K562 (cell line): ENCODE results near the gene ERCC6L. TPM values are rescaled to one million over a fixed set of nuclear protein-coding genes. Genes with fewer than 3 reads are reported as not detected.

ENCODE experiments used
- BMI1 ChIP-seq: fragments of 150-350 bp; IDR thresholded peaks from 2 replicates; pipeline ENCODE4 v1.6.1; 2014; ENCODE audit warnings: low read length
- CAMTA2 ChIP-seq: fragments of 250-450 bp; sonication (Bioruptor Pico); conservative IDR thresholded peaks from 2 replicates; pipeline ENCODE4 v1.5.1; 2022
- ETS1 ChIP-seq: conservative IDR thresholded peaks from 2 replicates; pipeline ENCODE4 v1.6.1; 2011; ENCODE audit warnings: low read depth, mild to moderate bottlenecking, low read length; ENCODE audit not compliant: control insufficient read depth
- FOXA1 ChIP-seq: fragments of 450-650 bp; IDR thresholded peaks from 2 replicates; pipeline ENCODE4 v1.6.1; 2016; ENCODE audit warnings: mild to moderate bottlenecking, borderline replicate concordance
- GATAD2B ChIP-seq: fragments of 450-650 bp; IDR thresholded peaks from 2 replicates; pipeline ENCODE4 v1.6.1; 2017; ENCODE audit warnings: mild to moderate bottlenecking, borderline replicate concordance
- IFI16 ChIP-seq: fragments of 250-450 bp; sonication (Bioruptor Pico); IDR thresholded peaks from 2 replicates; pipeline ENCODE4 v2.1.2; 2022; ENCODE audit warnings: mild to moderate bottlenecking, inconsistent platforms
- KDM4B ChIP-seq, 2 experiments: fragments of 450-650 bp in 1 of 2; sonication (generic) in 1 of 2; IDR thresholded peaks; 2 replicates each; pipeline ENCODE4 v1.6.1; 2016 to 2017; ENCODE audit warnings: borderline replicate concordance in 2 of 2, antibody characterized with exemption in 1 of 2, low read depth in 1 of 2, mild to moderate bottlenecking in 1 of 2
- MCM7 ChIP-seq, 2 experiments: fragments of 450-650 bp; IDR thresholded peaks; 2 replicates each; pipeline ENCODE4 v1.6.1; 2016 to 2018
- MEF2A ChIP-seq: IDR thresholded peaks from 2 replicates; pipeline ENCODE4 v1.6.1; 2011; ENCODE audit warnings: low read depth, mild to moderate bottlenecking, low read length, moderate library complexity; ENCODE audit not compliant: control insufficient read depth
- NR2F6 ChIP-seq: fragments of 450-650 bp; formaldehyde crosslinking; IDR thresholded peaks from 2 replicates; pipeline ENCODE4 v1.4.0; 2020; ENCODE audit warnings: mild to moderate bottlenecking
- PCBP2 ChIP-seq: fragments of 200-400 bp; formaldehyde crosslinking; IDR thresholded peaks from 2 replicates; pipeline ENCODE4 v1.6.1; 2018; ENCODE audit warnings: low read length, low read depth, mild to moderate bottlenecking, moderate library complexity; ENCODE audit not compliant: poor library complexity, severe bottlenecking
- PTTG1 ChIP-seq: fragments of 450-650 bp; IDR thresholded peaks from 2 replicates; pipeline ENCODE4 v1.6.1; 2016; ENCODE audit warnings: low read depth, mild to moderate bottlenecking, missing genetic modification characterization, missing compliant biosample characterization
- RBFOX2 ChIP-seq: fragments of 200-400 bp; formaldehyde crosslinking; IDR thresholded peaks from 2 replicates; pipeline ENCODE4 v1.6.1; 2017; ENCODE audit warnings: low read depth, mild to moderate bottlenecking, low read length, moderate library complexity
- RCOR1 ChIP-seq, 2 experiments: IDR thresholded peaks; 2 replicates each; pipeline ENCODE4 v1.6.1; 2012; ENCODE audit warnings: low read depth in 2 of 2, low read length in 2 of 2, borderline replicate concordance in 1 of 2, improper control_type of control experiment in 1 of 2
- SPI1 ChIP-seq: IDR thresholded peaks from 2 replicates; pipeline ENCODE4 v1.6.1; 2011; ENCODE audit warnings: low read depth, low read length, control low read depth, borderline replicate concordance
- SRSF1 ChIP-seq: fragments of 200-400 bp; formaldehyde crosslinking; IDR thresholded peaks from 2 replicates; pipeline ENCODE4 v1.6.1; 2017; ENCODE audit warnings: mild to moderate bottlenecking, low read depth, low read length, moderate library complexity
- TAL1 ChIP-seq: fragments of 450-650 bp; IDR thresholded peaks from 2 replicates; pipeline ENCODE4 v1.6.1; 2016; ENCODE audit warnings: mild to moderate bottlenecking
- TRIM24 ChIP-seq, 2 experiments: fragments of 450-650 bp; IDR thresholded peaks; 2 replicates each; pipeline ENCODE4 v1.6.1; 2016
- TSC22D4 ChIP-seq: fragments of 450-650 bp; IDR thresholded peaks from 2 replicates; pipeline ENCODE4 v1.6.1; 2016; ENCODE audit warnings: missing genetic modification characterization, missing biosample characterization, control low read depth
- U2AF1 ChIP-seq: fragments of 200-400 bp; formaldehyde crosslinking; optimal IDR thresholded peaks from 2 replicates; pipeline ENCODE3; 2017; ENCODE audit warnings: mild to moderate bottlenecking, low read depth, low read length, moderate library complexity
- YBX1 ChIP-seq: fragments of 450-650 bp; IDR thresholded peaks from 2 replicates; pipeline ENCODE4 v1.7.1; 2016; ENCODE audit warnings: mild to moderate bottlenecking
- ZNF444 ChIP-seq: fragments of 250-450 bp; sonication (Bioruptor Pico); IDR thresholded peaks from 2 replicates; pipeline ENCODE4 v1.4.0; 2020; ENCODE audit warnings: mild to moderate bottlenecking, moderate library complexity
- ZNF583 ChIP-seq: fragments of 250-450 bp; sonication (Bioruptor Pico); IDR thresholded peaks from 2 replicates; pipeline ENCODE4 v1.4.0; 2020
- polyA plus RNA-seq, 8 experiments: library from polyadenylated mRNA; depleted of rRNA in 4 of 8; stranded (reverse) in 5 of 8; unstranded in 3 of 8; fragments of >200 nt; fragmentation: Nextera tagmentation in 2 of 8; fragmentation: Illumina TruSeq in 1 of 8; extraction: Ambion mirVana in 2 of 8; extraction: Trizol in 1 of 8; gene quantifications; 2 replicates each; pipeline versions ENCODE4 v1.2.1 to v1.2.3, GENCODE V29; 2011 to 2014; ENCODE audit warnings: inconsistent platforms in 1 of 8, missing spikeins in 1 of 8
- total RNA-seq, 7 experiments: library from RNA; depleted of rRNA in 6 of 7; stranded (reverse); fragments of >200 nt in 6 of 7; fragmentation: Illumina TruSeq in 2 of 7; extraction: Trizol in 2 of 7; gene quantifications; 2 replicates each; pipeline versions ENCODE4 v1.2.1 to v1.2.3, GENCODE V29; 2011 to 2021; ENCODE audit warnings: low replicate concordance in 1 of 7
- TF ChIP-seq, protein P1 (sequence below): fragments of 450-650 bp; IDR thresholded peaks from 2 replicates; pipeline ENCODE4 v1.6.1; 2018; ENCODE audit not compliant: partially characterized antibody
- TF ChIP-seq, protein P2 (sequence below): fragments of 450-650 bp; formaldehyde crosslinking; IDR thresholded peaks from 2 replicates; pipeline ENCODE4 v1.4.0; 2020; ENCODE audit warnings: mild to moderate bottlenecking

ERCC6L gene
- total and polyA plus RNA-seq, 9 of the 15 experiments (the other 6 are each of a cell fraction or from before 2014, with no cell fraction given), result 6.4 to 17.4 (median 11.9) TPM

DNA sequence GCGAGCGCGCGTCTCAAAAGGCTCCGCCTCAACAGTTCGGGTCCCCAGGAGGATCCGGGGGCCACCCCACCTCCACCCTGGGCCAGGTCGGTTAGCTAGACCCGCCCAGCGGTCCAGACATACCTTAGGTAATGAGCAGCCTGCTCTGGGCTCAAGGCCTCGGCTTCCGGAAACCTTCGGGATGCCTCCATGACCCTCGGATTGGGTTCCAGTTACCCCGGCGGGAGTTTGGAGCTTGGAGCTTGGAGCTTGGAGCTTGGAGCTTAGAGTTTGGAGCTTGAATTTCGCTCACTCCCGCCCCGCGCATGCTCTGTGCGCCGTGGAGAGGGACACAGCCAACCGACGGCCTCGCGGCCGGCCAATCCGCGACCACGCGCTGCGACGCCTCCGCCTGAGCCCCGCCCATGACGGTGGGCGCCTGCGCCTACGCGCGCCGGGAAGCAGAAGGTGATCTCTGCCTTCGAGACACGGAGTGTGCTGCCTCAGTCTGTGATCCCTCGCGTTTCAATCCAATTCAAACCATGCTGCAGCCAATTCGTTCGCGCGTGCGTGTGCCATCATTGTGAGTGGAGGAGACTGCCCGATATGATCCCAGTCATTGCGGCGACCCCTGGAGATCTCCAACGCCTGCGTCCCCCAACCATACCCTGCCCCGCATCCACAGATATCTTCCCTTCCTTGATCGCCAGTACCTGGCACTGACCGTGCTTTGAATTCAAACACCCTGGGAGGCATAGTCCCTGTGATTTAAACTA is at the start of gene ERCC6L (continued):
- TF ChIP-seq, protein P1, sequence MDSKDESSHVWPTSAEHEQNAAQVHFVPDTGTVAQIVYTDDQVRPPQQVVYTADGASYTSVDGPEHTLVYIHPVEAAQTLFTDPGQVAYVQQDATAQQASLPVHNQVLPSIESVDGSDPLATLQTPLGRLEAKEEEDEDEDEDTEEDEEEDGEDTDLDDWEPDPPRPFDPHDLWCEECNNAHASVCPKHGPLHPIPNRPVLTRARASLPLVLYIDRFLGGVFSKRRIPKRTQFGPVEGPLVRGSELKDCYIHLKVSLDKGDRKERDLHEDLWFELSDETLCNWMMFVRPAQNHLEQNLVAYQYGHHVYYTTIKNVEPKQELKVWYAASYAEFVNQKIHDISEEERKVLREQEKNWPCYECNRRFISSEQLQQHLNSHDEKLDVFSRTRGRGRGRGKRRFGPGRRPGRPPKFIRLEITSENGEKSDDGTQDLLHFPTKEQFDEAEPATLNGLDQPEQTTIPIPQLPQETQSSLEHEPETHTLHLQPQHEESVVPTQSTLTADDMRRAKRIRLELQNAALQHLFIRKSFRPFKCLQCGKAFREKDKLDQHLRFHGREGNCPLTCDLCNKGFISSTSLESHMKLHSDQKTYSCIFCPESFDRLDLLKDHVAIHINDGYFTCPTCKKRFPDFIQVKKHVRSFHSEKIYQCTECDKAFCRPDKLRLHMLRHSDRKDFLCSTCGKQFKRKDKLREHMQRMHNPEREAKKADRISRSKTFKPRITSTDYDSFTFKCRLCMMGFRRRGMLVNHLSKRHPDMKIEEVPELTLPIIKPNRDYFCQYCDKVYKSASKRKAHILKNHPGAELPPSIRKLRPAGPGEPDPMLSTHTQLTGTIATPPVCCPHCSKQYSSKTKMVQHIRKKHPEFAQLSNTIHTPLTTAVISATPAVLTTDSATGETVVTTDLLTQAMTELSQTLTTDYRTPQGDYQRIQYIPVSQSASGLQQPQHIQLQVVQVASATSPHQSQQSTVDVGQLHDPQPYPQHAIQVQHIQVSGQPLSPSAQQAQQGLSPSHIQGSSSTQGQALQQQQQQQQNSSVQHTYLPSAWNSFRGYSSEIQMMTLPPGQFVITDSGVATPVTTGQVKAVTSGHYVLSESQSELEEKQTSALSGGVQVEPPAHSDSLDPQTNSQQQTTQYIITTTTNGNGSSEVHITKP, result no peak
- TF ChIP-seq PCBP2, result no peak
- no peak for TF ChIP-seq TRIM24 (IDR thresholded peaks at IDR 0.05)
- no peak for TF ChIP-seq MEF2A
- no peak for TF ChIP-seq TAL1
- no peak for TF ChIP-seq MCM7 (IDR thresholded peaks at IDR 0.05)
- no peak for TF ChIP-seq CAMTA2 (CRISPR knock-in tag)
- no peak for TF ChIP-seq U2AF1
- TF ChIP-seq RBFOX2, result peak; percentile 94
- TF ChIP-seq ZNF444 (CRISPR knock-in tag), result no peak
- TF ChIP-seq ETS1, result no peak
- no peak for TF ChIP-seq NR2F6 (CRISPR knock-in tag)
- no peak for TF ChIP-seq PTTG1 (tag)
- no peak for TF ChIP-seq BMI1
- no peak for TF ChIP-seq SPI1
- TF ChIP-seq YBX1, result no peak
- TF ChIP-seq GATAD2B, result no peak
- TF ChIP-seq KDM4B (IDR thresholded peaks at IDR 0.05; ENCODE audit: borderline replicate concordance in 2 of 2, low read depth in 1 of 2), result no peak
- TF ChIP-seq RCOR1 (IDR thresholded peaks at IDR 0.05; ENCODE audit: borderline replicate concordance in 1 of 2, low read depth in 2 of 2, low read length in 2 of 2), result no peak
- TF ChIP-seq ZNF583 (CRISPR knock-in tag), result no peak
- no peak for TF ChIP-seq SRSF1
- TF ChIP-seq, protein P2, sequence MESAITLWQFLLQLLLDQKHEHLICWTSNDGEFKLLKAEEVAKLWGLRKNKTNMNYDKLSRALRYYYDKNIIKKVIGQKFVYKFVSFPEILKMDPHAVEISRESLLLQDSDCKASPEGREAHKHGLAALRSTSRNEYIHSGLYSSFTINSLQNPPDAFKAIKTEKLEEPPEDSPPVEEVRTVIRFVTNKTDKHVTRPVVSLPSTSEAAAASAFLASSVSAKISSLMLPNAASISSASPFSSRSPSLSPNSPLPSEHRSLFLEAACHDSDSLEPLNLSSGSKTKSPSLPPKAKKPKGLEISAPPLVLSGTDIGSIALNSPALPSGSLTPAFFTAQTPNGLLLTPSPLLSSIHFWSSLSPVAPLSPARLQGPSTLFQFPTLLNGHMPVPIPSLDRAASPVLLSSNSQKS (CRISPR knock-in tag), result no peak
- no peak for TF ChIP-seq FOXA1
- no peak for TF ChIP-seq TSC22D4 (tag)
- no peak for TF ChIP-seq IFI16
